BE2C (cell line): ENCODE measurements around the gene TMEM26.

Experiments used
- DNase-seq: peaks from one replicate; pipeline ENCODE4 v3.0.0-alpha.2; 2020
- H3K27me3 ChIP-seq: fragments of 250-450 bp; sonication (Bioruptor Pico); 2 replicates; pipeline ENCODE4 v1.5.1; 2020; ENCODE audit warnings: mild to moderate bottlenecking
- H3K36me3 ChIP-seq: fragments of 250-450 bp; sonication (Bioruptor Pico); 2 replicates; pipeline ENCODE4 v1.5.1; 2020; ENCODE audit warnings: mild to moderate bottlenecking
- H3K4me1 ChIP-seq: fragments of 250-450 bp; sonication (Bioruptor Pico); 2 replicates; pipeline ENCODE4 v1.5.1; 2020
- H3K4me3 ChIP-seq: 2 replicates; pipeline ENCODE4 v1.5.1; 2011; ENCODE audit warnings: low read depth, low read length
- H3K9me3 ChIP-seq: fragments of 250-450 bp; sonication (Bioruptor Pico); 2 replicates; pipeline ENCODE4 v1.5.1; 2020
- CTCF ChIP-seq: IDR thresholded peaks from 2 replicates; pipeline ENCODE4 v1.5.1; 2012; ENCODE audit warnings: mild to moderate bottlenecking, low read depth, low read length

TMEM26 gene

GRCh38 chr10:61439058-61439609 is 14.0 kb downstream of the TMEM26 start:
- DNase-seq = no peak
- TF ChIP-seq CTCF = no peak
- H3K4me3 ChIP-seq = no peak overlapping the region

GRCh38 chr10:61438141-61438988 is 14.8 kb downstream of the TMEM26 start:
- no peak for DNase-seq
- H3K4me1 ChIP-seq = no peaks in the 10 kb centered on the region
- no peak for TF ChIP-seq CTCF

More at GRCh38 chr10:61439058-61439609, 14.0 kb downstream of the TMEM26 start:
- no peaks in the 10 kb centered on the region for H3K36me3 ChIP-seq
- H3K4me1 ChIP-seq = no peaks in the 10 kb centered on the region
- no peaks in the 10 kb centered on the region for H3K9me3 ChIP-seq
- no peaks in the 10 kb centered on the region for H3K27me3 ChIP-seq

GRCh38 chr10:61423178-61423577 is 30.0 kb downstream of the TMEM26 start:
- no peak overlapping the region for H3K4me3 ChIP-seq
- DNase-seq = no peak
- H3K4me1 ChIP-seq = no peaks in the 10 kb centered on the region
- H3K9me3 ChIP-seq = no peaks in the 10 kb centered on the region
- no peak for TF ChIP-seq CTCF
- H3K36me3 ChIP-seq = no peaks in the 10 kb centered on the region
- no peaks in the 10 kb centered on the region for H3K27me3 ChIP-seq

More at GRCh38 chr10:61438141-61438988, 14.8 kb downstream of the TMEM26 start:
- no peaks in the 10 kb centered on the region for H3K27me3 ChIP-seq
- H3K9me3 ChIP-seq = no peaks in the 10 kb centered on the region
- no peak overlapping the region for H3K4me3 ChIP-seq
- H3K36me3 ChIP-seq = no peaks in the 10 kb centered on the region

GRCh38 chr10:61417661-61418060 is 35.5 kb downstream of the TMEM26 start:
- no peaks in the 10 kb centered on the region for H3K9me3 ChIP-seq
- H3K4me3 ChIP-seq = no peak overlapping the region
- H3K4me1 ChIP-seq = no peaks in the 10 kb centered on the region
- DNase-seq = no peak
- no peaks in the 10 kb centered on the region for H3K36me3 ChIP-seq
- no peaks in the 10 kb centered on the region for H3K27me3 ChIP-seq
- no peak for TF ChIP-seq CTCF

GRCh38 chr10:61415824-61416223 is 37.4 kb downstream of the TMEM26 start:
- no peak overlapping the region for H3K4me3 ChIP-seq
- no peak for TF ChIP-seq CTCF
- no peaks in the 10 kb centered on the region for H3K27me3 ChIP-seq
- H3K9me3 ChIP-seq = no peaks in the 10 kb centered on the region
- no peak for DNase-seq
- H3K4me1 ChIP-seq = no peaks in the 10 kb centered on the region
- no peaks in the 10 kb centered on the region for H3K36me3 ChIP-seq

- Histone ChIP-seq H3K9me3 (no peaks in the 10 kb centered on the region), H3K36me3 (no peaks in the 10 kb centered on the region), H3K4me1 (no peaks in the 10 kb centered on the region), H3K4me3 (no peak overlapping the region), H3K27me3 (no peaks in the 10 kb centered on the region)
- TF ChIP-seq CTCF = no peak
- DNase-seq = no peak
These were observed 41.5 kb downstream of the TMEM26 start for GRCh38 chr10:61411706-61412105.
